Measurements from ENCODE around the gene SMYD2. TPM values are rescaled to one million over a fixed set of nuclear protein-coding genes. Genes with fewer than 3 reads are reported as not detected.

SMYD2 gene
- polyA plus RNA-seq, 3 donors from 2014 or later: 35.8 to 70.2 (median 37.0) TPM

- peak overlapping the region; percentile 81 to 94 (median 91) for H3K27ac Mint-ChIP-seq
- no peak for DNase-seq
- H3K36me3 Mint-ChIP-seq: no peaks in the 10 kb centered on the region
- H3K9me3 Mint-ChIP-seq: no peaks in the 10 kb centered on the region
- H3K27me3 Mint-ChIP-seq (ENCODE audit: low read depth in 3 of 3): peaks cover 3 to 4% (median 4%) of the 10 kb centered on the region in 3 donors
- peaks cover 40 to 61% of the 10 kb centered on the region in 2 donors for H3K4me1 Mint-ChIP-seq
- H3K4me3 Mint-ChIP-seq: peak overlapping the region; percentile 83 to 93 (median 85)
Observed at GRCh38 chr1:214280386-214281020, 456 bp upstream of the SMYD2 start.

GRCh38 chr1:214281720-214282629 is 1.0 kb downstream of the SMYD2 start:
- Mint-ChIP-seq H3K9me3 (no peaks in the 10 kb centered on the region), H3K27me3 (ENCODE audit: low read depth in 3 of 3) (peaks cover 3 to 4% (median 4%) of the 10 kb centered on the region in 3 donors), H3K4me1 (peaks cover 47 to 68% of the 10 kb centered on the region in 2 donors), H3K36me3 (no peaks in the 10 kb centered on the region), H3K4me3 (peak overlapping the region; percentile 85 to 94 (median 91)), H3K27ac (peak overlapping the region; percentile 41 to 90 (median 84))
- no peak for DNase-seq

GRCh38 chr1:214282630-214283242 is 1.8 kb downstream of the SMYD2 start:
- DNase-seq: no peak
- Mint-ChIP-seq H3K9me3 (no peaks in the 10 kb centered on the region), H3K27ac (peak overlapping the region in 3 of 6 donors; percentile 21 to 77 (median 50)), H3K36me3 (no peaks in the 10 kb centered on the region), H3K27me3 (ENCODE audit: low read depth in 3 of 3) (peaks cover 3 to 4% (median 4%) of the 10 kb centered on the region in 3 donors), H3K4me1 (peaks cover 48 to 64% of the 10 kb centered on the region in 2 donors), H3K4me3 (peak overlapping the region; percentile 85 to 94 (median 91))

- no peak overlapping the region for H3K4me3 Mint-ChIP-seq
- H3K4me1 Mint-ChIP-seq: peaks cover 54 to 69% of the 10 kb centered on the region in 2 donors
- no peaks in the 10 kb centered on the region for H3K9me3 Mint-ChIP-seq
- DNase-seq: no peak
- H3K36me3 Mint-ChIP-seq: peaks cover 0 to 5% (median 0%) of the 10 kb centered on the region in 3 donors
- H3K27ac Mint-ChIP-seq: peak overlapping the region in 1 of 6 donors; percentile 21
- peaks cover 3 to 5% (median 4%) of the 10 kb centered on the region in 3 donors for H3K27me3 Mint-ChIP-seq (ENCODE audit: low read depth in 3 of 3)
Observed at GRCh38 chr1:214285610-214286440, 4.9 kb downstream of the SMYD2 start.

GRCh38 chr1:214287884-214288283 is 6.9 kb downstream of the SMYD2 start:
- Mint-ChIP-seq H3K4me3 (peak overlapping the region; percentile 49 to 71 (median 56)), H3K4me1 (peaks cover 40 to 55% of the 10 kb centered on the region in 2 donors), H3K27ac (peak overlapping the region in 5 of 6 donors; percentile 6 to 69 (median 54)), H3K27me3 (ENCODE audit: low read depth in 3 of 3) (peaks cover 0 to 2% (median 0%) of the 10 kb centered on the region in 3 donors), H3K36me3 (peaks cover 0 to 5% (median 0%) of the 10 kb centered on the region in 3 donors), H3K9me3 (no peaks in the 10 kb centered on the region)
- peak in 1 of 3 donors; percentile 17 for DNase-seq

GRCh38 chr1:214289574-214290272 is 8.8 kb downstream of the SMYD2 start:
- Mint-ChIP-seq H3K27ac (no peak overlapping the region), H3K27me3 (ENCODE audit: low read depth in 3 of 3) (peaks cover 0 to 2% (median 0%) of the 10 kb centered on the region in 3 donors)
- no peak for DNase-seq

GRCh38 chr1:214290424-214291037 is 9.6 kb downstream of the SMYD2 start:
- Mint-ChIP-seq H3K27me3 (ENCODE audit: low read depth in 3 of 3) (peaks cover 0 to 2% (median 0%) of the 10 kb centered on the region in 3 donors), H3K4me1 (peaks cover 27 to 40% of the 10 kb centered on the region in 2 donors), H3K36me3 (peaks cover 0 to 5% (median 0%) of the 10 kb centered on the region in 3 donors), H3K4me3 (no peak overlapping the region), H3K9me3 (no peaks in the 10 kb centered on the region), H3K27ac (peak overlapping the region in 1 of 6 donors; percentile 17)
- no peak for DNase-seq

More at GRCh38 chr1:214289574-214290272, 8.8 kb downstream of the SMYD2 start:
- H3K36me3 Mint-ChIP-seq: peaks cover 0 to 5% (median 0%) of the 10 kb centered on the region in 3 donors
- peaks cover 33 to 48% of the 10 kb centered on the region in 2 donors for H3K4me1 Mint-ChIP-seq
- no peak overlapping the region for H3K4me3 Mint-ChIP-seq
- H3K9me3 Mint-ChIP-seq: no peaks in the 10 kb centered on the region

- Mint-ChIP-seq H3K4me3 (no peak overlapping the region), H3K27ac (no peak overlapping the region), H3K9me3 (no peaks in the 10 kb centered on the region), H3K36me3 (peaks cover 0 to 5% (median under 1%) of the 10 kb centered on the region in 3 donors), H3K4me1 (peaks cover 23 to 33% of the 10 kb centered on the region in 2 donors), H3K27me3 (ENCODE audit: low read depth in 3 of 3) (peaks cover 0 to 2% (median 0%) of the 10 kb centered on the region in 3 donors)
- DNase-seq: no peak
Observed at GRCh38 chr1:214292322-214292721, 11.4 kb downstream of the SMYD2 start.

- H3K27ac Mint-ChIP-seq: no peak overlapping the region
- no peak overlapping the region for H3K4me3 Mint-ChIP-seq
- H3K9me3 Mint-ChIP-seq: no peaks in the 10 kb centered on the region
- H3K27me3 Mint-ChIP-seq (ENCODE audit: low read depth in 3 of 3): peaks cover 0 to 2% (median 0%) of the 10 kb centered on the region in 3 donors
- peaks cover 0 to 8% (median 5%) of the 10 kb centered on the region in 3 donors for H3K36me3 Mint-ChIP-seq
- DNase-seq: no peak
- H3K4me1 Mint-ChIP-seq: peaks cover 0 to 2% of the 10 kb centered on the region in 2 donors
Observed at GRCh38 chr1:214295934-214296333, 15.0 kb downstream of the SMYD2 start.

GRCh38 chr1:214296860-214297745 is 16.1 kb downstream of the SMYD2 start:
- Mint-ChIP-seq H3K4me1 (peaks cover 0 to 5% of the 10 kb centered on the region in 2 donors), H3K27me3 (ENCODE audit: low read depth in 3 of 3) (peaks cover 0 to 2% (median 0%) of the 10 kb centered on the region in 3 donors), H3K36me3 (peaks cover 0 to 8% (median 5%) of the 10 kb centered on the region in 3 donors), H3K4me3 (no peak overlapping the region), H3K9me3 (no peaks in the 10 kb centered on the region), H3K27ac (no peak overlapping the region)
- no peak for DNase-seq

GRCh38 chr1:214300149-214300780 is 19.3 kb downstream of the SMYD2 start:
- H3K4me3 Mint-ChIP-seq: no peak overlapping the region
- H3K27ac Mint-ChIP-seq: no peak overlapping the region
- no peak for DNase-seq
- no peaks in the 10 kb centered on the region for H3K9me3 Mint-ChIP-seq
- peaks cover 19 to 22% of the 10 kb centered on the region in 2 donors for H3K4me1 Mint-ChIP-seq
- peaks cover 0 to 2% (median 0%) of the 10 kb centered on the region in 3 donors for H3K27me3 Mint-ChIP-seq (ENCODE audit: low read depth in 3 of 3)
- peaks cover 0 to 8% (median 5%) of the 10 kb centered on the region in 3 donors for H3K36me3 Mint-ChIP-seq
